ENCODE results near the gene MEIS3.

DNA sequence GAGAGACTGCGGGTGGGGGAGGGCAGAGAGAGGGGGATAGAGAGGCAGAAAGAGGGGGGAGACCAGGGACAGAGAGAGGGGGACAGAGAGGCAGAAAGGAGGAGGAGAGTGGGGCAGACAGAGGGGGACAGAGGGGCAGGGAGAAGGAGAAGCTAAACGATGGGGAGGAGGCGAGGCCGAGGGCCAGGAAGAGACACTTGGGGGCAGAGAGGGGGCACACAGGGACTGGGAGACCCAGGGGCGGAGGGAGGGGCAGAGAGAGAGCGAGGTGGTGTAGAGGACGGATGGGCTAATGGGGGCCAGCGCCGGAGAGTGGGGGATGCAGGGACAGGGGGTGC, 666 bp downstream of the MEIS3 start:
- TF ChIP-seq, protein P1, sequence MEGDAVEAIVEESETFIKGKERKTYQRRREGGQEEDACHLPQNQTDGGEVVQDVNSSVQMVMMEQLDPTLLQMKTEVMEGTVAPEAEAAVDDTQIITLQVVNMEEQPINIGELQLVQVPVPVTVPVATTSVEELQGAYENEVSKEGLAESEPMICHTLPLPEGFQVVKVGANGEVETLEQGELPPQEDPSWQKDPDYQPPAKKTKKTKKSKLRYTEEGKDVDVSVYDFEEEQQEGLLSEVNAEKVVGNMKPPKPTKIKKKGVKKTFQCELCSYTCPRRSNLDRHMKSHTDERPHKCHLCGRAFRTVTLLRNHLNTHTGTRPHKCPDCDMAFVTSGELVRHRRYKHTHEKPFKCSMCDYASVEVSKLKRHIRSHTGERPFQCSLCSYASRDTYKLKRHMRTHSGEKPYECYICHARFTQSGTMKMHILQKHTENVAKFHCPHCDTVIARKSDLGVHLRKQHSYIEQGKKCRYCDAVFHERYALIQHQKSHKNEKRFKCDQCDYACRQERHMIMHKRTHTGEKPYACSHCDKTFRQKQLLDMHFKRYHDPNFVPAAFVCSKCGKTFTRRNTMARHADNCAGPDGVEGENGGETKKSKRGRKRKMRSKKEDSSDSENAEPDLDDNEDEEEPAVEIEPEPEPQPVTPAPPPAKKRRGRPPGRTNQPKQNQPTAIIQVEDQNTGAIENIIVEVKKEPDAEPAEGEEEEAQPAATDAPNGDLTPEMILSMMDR (tag by site-specific recombination; IDR thresholded peaks at IDR 0.05): no peak
- no peak for TF ChIP-seq ATF2 (tag by site-specific recombination; IDR thresholded peaks at IDR 0.05; ENCODE audit: low read depth)
- no peak for TF ChIP-seq ZNF707 (tag by site-specific recombination; IDR thresholded peaks at IDR 0.05)
- TF ChIP-seq, protein P2, sequence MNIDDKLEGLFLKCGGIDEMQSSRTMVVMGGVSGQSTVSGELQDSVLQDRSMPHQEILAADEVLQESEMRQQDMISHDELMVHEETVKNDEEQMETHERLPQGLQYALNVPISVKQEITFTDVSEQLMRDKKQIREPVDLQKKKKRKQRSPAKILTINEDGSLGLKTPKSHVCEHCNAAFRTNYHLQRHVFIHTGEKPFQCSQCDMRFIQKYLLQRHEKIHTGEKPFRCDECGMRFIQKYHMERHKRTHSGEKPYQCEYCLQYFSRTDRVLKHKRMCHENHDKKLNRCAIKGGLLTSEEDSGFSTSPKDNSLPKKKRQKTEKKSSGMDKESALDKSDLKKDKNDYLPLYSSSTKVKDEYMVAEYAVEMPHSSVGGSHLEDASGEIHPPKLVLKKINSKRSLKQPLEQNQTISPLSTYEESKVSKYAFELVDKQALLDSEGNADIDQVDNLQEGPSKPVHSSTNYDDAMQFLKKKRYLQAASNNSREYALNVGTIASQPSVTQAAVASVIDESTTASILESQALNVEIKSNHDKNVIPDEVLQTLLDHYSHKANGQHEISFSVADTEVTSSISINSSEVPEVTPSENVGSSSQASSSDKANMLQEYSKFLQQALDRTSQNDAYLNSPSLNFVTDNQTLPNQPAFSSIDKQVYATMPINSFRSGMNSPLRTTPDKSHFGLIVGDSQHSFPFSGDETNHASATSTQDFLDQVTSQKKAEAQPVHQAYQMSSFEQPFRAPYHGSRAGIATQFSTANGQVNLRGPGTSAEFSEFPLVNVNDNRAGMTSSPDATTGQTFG (tag by site-specific recombination; IDR thresholded peaks at IDR 0.05; ENCODE audit: borderline replicate concordance): no peak
- no peak for TF ChIP-seq ZBTB8A (tag by site-specific recombination; IDR thresholded peaks at IDR 0.05)
- no peak for TF ChIP-seq ZNF121 (tag by site-specific recombination; IDR thresholded peaks at IDR 0.05)

All from HEK293 (cell line).